Limb (tissue), 2 donors: Measurements from ENCODE around the gene CSGALNACT2.
"Not testable (repeated sequence)": the region's sequence is repeated elsewhere in the genome, so short reads cannot be mapped to it uniquely, and the experiment has no call there.

ENCODE experiments used
- DNase-seq, 2 donors: peaks; one replicate each; pipeline ENCODE4 v3.0.0-alpha.2; 2016; ENCODE audit errors: extremely low spot score in 2 of 2

CSGALNACT2 gene, protein sequence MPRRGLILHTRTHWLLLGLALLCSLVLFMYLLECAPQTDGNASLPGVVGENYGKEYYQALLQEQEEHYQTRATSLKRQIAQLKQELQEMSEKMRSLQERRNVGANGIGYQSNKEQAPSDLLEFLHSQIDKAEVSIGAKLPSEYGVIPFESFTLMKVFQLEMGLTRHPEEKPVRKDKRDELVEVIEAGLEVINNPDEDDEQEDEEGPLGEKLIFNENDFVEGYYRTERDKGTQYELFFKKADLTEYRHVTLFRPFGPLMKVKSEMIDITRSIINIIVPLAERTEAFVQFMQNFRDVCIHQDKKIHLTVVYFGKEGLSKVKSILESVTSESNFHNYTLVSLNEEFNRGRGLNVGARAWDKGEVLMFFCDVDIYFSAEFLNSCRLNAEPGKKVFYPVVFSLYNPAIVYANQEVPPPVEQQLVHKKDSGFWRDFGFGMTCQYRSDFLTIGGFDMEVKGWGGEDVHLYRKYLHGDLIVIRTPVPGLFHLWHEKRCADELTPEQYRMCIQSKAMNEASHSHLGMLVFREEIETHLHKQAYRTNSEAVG

DNA sequence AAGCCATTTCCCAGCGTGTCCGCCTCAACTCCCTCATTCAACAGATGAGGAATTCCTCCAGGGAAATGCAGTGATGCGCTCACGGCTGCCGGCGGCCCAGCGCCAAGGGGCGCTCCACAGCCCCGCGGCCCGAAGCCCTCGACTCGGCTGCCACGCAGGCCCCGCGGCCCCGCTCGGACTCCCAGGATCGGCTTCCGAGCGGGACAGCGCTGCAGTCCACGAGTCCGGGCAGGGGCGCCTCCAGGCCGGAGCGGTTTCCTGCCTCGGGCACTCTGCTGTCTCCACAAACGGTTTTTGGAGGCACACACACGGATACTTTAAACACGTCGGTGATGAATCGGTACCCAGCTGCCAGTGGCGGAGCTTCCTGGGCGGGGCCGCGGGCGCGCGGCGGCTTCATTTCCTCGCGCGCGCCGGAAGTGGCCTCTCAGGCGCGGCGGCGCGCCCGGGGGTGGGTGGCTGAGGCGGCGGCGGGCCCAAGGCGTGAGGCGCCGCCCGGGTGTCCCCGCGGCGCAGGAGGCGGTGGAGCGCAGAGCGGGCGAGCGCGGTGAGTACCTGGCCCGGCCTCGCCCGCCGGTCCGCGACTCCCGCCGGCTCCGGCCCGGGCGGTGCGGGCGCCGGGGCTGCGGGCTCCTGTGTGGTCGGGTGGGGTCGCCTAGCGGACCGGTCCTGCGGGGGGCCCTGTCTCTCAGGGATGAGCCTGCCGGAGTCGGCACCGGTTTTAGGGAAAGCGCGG lies at the start of gene CSGALNACT2:
Gene CSGALNACT2 (plus strand): TSS at position 425 of the 736 bp plus-strand sequence. CDS start 16,705 bp downstream, outside the sequence.
- DNase-seq, result peak; percentile 90 to 92

DNA sequence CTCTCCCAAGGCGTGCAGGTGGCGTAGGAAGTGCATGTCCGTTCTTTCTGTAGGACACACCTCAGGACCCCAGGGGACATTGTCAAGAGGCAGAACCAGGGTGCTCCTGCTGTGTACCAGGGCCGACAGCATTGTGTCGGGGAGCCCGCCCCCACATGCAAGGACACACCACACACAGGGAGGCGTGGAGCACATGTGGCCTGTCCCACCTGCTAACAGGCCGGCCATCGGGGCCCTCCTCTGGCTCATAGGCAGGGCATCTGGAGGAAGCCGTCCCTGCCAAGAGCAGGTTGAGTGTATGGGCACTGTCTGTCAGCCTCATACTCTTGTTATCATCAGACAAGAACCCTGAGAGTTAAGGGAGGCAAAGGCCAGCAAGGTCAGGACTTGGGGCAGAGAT lies 48.7 kb upstream of the CSGALNACT2 start:
- DNase-seq, result no peak

- DNase-seq, result no peak
These were observed 48.1 kb upstream of the CSGALNACT2 start for GRCh38 chr10:43090188-43090587.

GRCh38 chr10:43090664-43091063 lies 47.6 kb upstream of the CSGALNACT2 start:
- DNase-seq, result no peak

DNA sequence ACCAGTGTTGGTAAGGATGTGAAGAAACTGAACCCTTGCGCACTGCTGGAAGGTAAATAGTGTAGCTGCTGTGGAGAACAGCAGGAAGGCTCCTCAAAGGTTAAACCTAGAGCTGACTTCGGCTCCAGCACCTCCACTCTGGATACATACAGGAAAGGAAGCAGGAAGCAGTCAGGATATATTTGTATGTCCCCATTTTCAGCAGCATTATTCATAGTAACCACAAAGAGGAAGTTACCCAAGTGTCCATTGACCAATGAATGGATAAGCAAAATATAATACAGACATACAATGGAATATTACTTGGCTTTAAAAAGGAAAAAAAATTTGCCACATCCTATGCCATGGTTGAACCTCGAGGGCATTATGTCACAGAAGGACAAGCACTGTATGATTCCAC lies 46.4 kb upstream of the CSGALNACT2 start:
- DNase-seq, result no peak

- DNase-seq, result no peak
These were observed 44.7 kb upstream of the CSGALNACT2 start for GRCh38 chr10:43093423-43094076.

- DNase-seq, result no peak
These were observed 44.2 kb upstream of the CSGALNACT2 start for GRCh38 chr10:43094085-43094484.

- not testable (repeated sequence) for DNase-seq
These were observed 38.9 kb upstream of the CSGALNACT2 start for GRCh38 chr10:43099339-43099738.

- no peak for DNase-seq
These were observed 38.3 kb upstream of the CSGALNACT2 start for GRCh38 chr10:43099928-43100327.

- no peak for DNase-seq
These were observed 37.9 kb upstream of the CSGALNACT2 start for GRCh38 chr10:43100366-43100765.

GRCh38 chr10:43102063-43102828 lies 36.0 kb upstream of the CSGALNACT2 start:
- no peak for DNase-seq

GRCh38 chr10:43105102-43105955 lies 32.9 kb upstream of the CSGALNACT2 start:
- peak; percentile 67 to 91 for DNase-seq

DNA sequence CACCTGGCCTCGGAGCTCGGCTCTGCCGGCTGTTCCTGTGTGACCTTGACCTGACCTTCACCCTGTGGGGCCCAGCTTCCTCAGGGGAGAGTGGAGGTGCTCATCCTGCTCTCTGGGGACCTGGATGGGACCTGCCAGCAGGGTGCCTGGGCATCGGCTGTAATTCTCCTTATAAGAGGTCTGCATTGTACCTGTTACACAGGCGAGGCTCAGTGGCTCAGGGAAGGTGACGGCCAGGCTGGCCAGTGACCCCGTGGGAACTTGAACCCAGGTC lies 32.4 kb upstream of the CSGALNACT2 start:
- DNase-seq, result no peak

GRCh38 chr10:43106256-43107091 lies 31.8 kb upstream of the CSGALNACT2 start:
- no peak for DNase-seq

- no peak for DNase-seq
These were observed 29.3 kb upstream of the CSGALNACT2 start for GRCh38 chr10:43108951-43109350.

DNA sequence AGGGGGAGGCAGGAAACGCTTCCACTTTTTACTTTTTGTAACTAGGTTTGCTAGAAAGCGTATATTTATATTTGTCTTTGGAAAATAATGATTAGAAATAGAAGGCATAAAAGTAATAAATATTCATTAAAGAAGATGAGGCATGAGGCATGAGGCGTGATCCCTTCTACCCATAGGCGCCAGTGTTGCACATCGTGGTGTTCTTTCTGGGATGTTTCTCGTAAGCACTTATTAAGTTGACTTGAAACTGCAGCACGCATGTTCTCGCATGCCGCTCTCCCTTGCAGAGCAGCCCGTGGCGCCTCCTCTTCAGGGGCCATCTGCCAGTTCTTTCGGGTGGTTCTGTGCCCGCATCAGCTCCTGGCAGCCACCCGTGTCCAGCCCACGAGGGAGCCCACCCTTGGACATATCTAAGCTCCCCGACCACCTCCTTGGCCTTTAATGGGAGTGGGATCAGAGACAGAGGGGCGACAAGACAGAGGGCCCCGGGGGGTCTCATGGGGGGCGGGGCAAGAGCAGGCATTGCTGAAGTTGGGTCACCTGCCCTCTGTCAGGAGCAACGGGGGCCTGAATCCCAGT lies 28.5 kb upstream of the CSGALNACT2 start:
- no peak for DNase-seq

GRCh38 chr10:43110338-43111071 lies 27.7 kb upstream of the CSGALNACT2 start:
- DNase-seq, result peak in 1 of 2 donors; percentile 60

DNA sequence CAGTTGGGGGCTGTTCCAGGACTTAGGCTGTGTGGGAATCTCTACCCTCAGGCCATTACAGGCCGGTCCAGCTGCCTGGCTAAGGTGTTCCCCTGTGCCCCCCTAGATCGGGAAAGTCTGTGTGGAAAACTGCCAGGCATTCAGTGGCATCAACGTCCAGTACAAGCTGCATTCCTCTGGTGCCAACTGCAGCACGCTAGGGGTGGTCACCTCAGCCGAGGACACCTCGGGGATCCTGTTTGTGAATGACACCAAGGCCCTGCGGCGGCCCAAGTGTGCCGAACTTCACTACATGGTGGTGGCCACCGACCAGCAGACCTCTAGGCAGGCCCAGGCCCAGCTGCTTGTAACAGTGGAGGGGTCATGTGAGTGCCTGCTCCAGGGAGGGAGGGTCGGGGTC lies 27.1 kb upstream of the CSGALNACT2 start:
- no peak for DNase-seq
